DOHH2 (cell line): ENCODE data around the gene BBS12.

Source experiments
- H3F3A ChIP-seq: fragments of 200-600 bp; sonication (generic), shearing (Covaris generic); 2 replicates; pipeline ENCODE4 v1.6.0; 2016; ENCODE audit warnings: antibody characterized with exemption, mild to moderate bottlenecking; ENCODE audit not compliant: control insufficient read depth, insufficient read depth
- H3K27ac ChIP-seq: fragments of 200-600 bp; sonication (generic); 2 replicates; pipeline ENCODE4 v1.5.1; 2014; ENCODE audit warnings: low read depth, mild to moderate bottlenecking, low read length, moderate library complexity
- H3K27me3 ChIP-seq: fragments of 200-600 bp; sonication (generic); 2 replicates; pipeline ENCODE4 v1.6.1; 2014; ENCODE audit warnings: mild to moderate bottlenecking, low read length, mixed read lengths; ENCODE audit not compliant: control insufficient read depth
- H3K36me3 ChIP-seq: fragments of 200-600 bp; sonication (generic); 2 replicates; pipeline ENCODE4 v1.6.1; 2014; ENCODE audit warnings: mild to moderate bottlenecking, low read length, moderate library complexity, mixed read lengths; ENCODE audit not compliant: control insufficient read depth
- H3K4me1 ChIP-seq: fragments of 200-600 bp; sonication (generic); 2 replicates; pipeline ENCODE4 v1.6.1; 2014; ENCODE audit warnings: mild to moderate bottlenecking, low read length, mixed read lengths; ENCODE audit not compliant: control insufficient read depth
- H3K4me2 ChIP-seq: fragments of 200-600 bp; sonication (generic); 2 replicates; pipeline ENCODE4 v1.6.0; 2014; ENCODE audit warnings: mild to moderate bottlenecking, low read length, moderate library complexity
- H3K4me3 ChIP-seq: fragments of 200-600 bp; sonication (generic); 2 replicates; pipeline ENCODE4 v1.5.1; 2014; ENCODE audit warnings: mild to moderate bottlenecking, low read length, mixed read lengths
- H3K79me2 ChIP-seq: fragments of 200-600 bp; sonication (generic); 2 replicates; pipeline ENCODE4 v1.6.1; 2014; ENCODE audit warnings: mild to moderate bottlenecking, low read length, mixed read lengths; ENCODE audit not compliant: control insufficient read depth
- H3K9me2 ChIP-seq: fragments of 200-600 bp; sonication (generic); replicated peaks from 2 replicates; pipeline ENCODE4 v1.6.1; 2014; ENCODE audit warnings: mild to moderate bottlenecking, low read length, mixed read lengths; ENCODE audit not compliant: control insufficient read depth
- H3K9me3 ChIP-seq: fragments of 200-600 bp; sonication (generic); 2 replicates; pipeline ENCODE4 v1.6.1; 2014; ENCODE audit warnings: antibody characterized with exemption, low read length, mixed read lengths; ENCODE audit not compliant: control insufficient read depth, insufficient read depth
- H4K20me1 ChIP-seq: fragments of 200-600 bp; sonication (generic); 2 replicates; pipeline ENCODE4 v1.6.0; 2014; ENCODE audit warnings: low read depth, mild to moderate bottlenecking, antibody characterized with exemption, low read length, moderate library complexity; ENCODE audit not compliant: control insufficient read depth, insufficient read depth
- CTCF ChIP-seq: fragments of 200-600 bp; sonication (generic); IDR thresholded peaks from one replicate; pipeline ENCODE4 v1.5.1; 2014; ENCODE audit warnings: antibody characterized with exemption, mild to moderate bottlenecking, low read depth, low read length; ENCODE audit not compliant: poor library complexity, severe bottlenecking
- EZH2phosphoT487 ChIP-seq: fragments of 200-600 bp; sonication (generic); IDR thresholded peaks from 2 replicates; pipeline ENCODE4 v1.6.1; 2017; ENCODE audit warnings: borderline replicate concordance, mild to moderate bottlenecking, antibody characterized with exemption, low read length, moderate library complexity, mixed read lengths

BBS12 gene

GRCh38 chr4:122688529-122689140 lies 43.9 kb upstream of the BBS12 start:
- Histone ChIP-seq H3K9me2 (no peaks in the 10 kb centered on the region), H3K9me3 (no peaks in the 10 kb centered on the region), H3K36me3 (no peaks in the 10 kb centered on the region), H3K27me3 (no peaks in the 10 kb centered on the region), H4K20me1 (no peaks in the 10 kb centered on the region), H3K27ac (no peak overlapping the region), H3F3A (no peaks in the 10 kb centered on the region), H3K79me2 (no peaks in the 10 kb centered on the region), H3K4me3 (no peak overlapping the region), H3K4me2 (no peak overlapping the region), H3K4me1 (no peaks in the 10 kb centered on the region)
- TF ChIP-seq CTCF (no peak), EZH2phosphoT487 (no peak)

- no peak overlapping the region for H3K4me3 ChIP-seq
- no peak overlapping the region for H3K4me2 ChIP-seq
- no peaks in the 10 kb centered on the region for H3K4me1 ChIP-seq
- H3K9me3 ChIP-seq, result no peaks in the 10 kb centered on the region
- no peaks in the 10 kb centered on the region for H3F3A ChIP-seq
- no peaks in the 10 kb centered on the region for H3K27me3 ChIP-seq
- H4K20me1 ChIP-seq, result no peaks in the 10 kb centered on the region
- no peaks in the 10 kb centered on the region for H3K9me2 ChIP-seq
- TF ChIP-seq CTCF, result no peak
- TF ChIP-seq EZH2phosphoT487, result no peak
- H3K79me2 ChIP-seq, result no peaks in the 10 kb centered on the region
- H3K36me3 ChIP-seq, result no peaks in the 10 kb centered on the region
- no peak overlapping the region for H3K27ac ChIP-seq
Observed at GRCh38 chr4:122689972-122690371, 42.5 kb upstream of the BBS12 start.

GRCh38 chr4:122691988-122692387 lies 40.5 kb upstream of the BBS12 start:
- Histone ChIP-seq H3K9me2 (no peaks in the 10 kb centered on the region), H3K4me1 (no peaks in the 10 kb centered on the region), H3K27me3 (no peaks in the 10 kb centered on the region), H3K36me3 (no peaks in the 10 kb centered on the region), H3K4me2 (no peak overlapping the region), H3K4me3 (no peak overlapping the region), H3K79me2 (no peaks in the 10 kb centered on the region), H3K27ac (no peak overlapping the region), H3F3A (no peaks in the 10 kb centered on the region), H4K20me1 (no peaks in the 10 kb centered on the region), H3K9me3 (no peaks in the 10 kb centered on the region)
- TF ChIP-seq EZH2phosphoT487 (no peak), CTCF (no peak)
